NT2/D1 (cell line): ENCODE results near the gene BMP8B.

Experiments used
- DNase-seq: peaks from one replicate; pipeline ENCODE4 v3.0.0-alpha.2; 2011; ENCODE audit warnings: low read depth, low spot score
- H3K27me3 ChIP-seq: 2 replicates; pipeline ENCODE4 v1.6.0; 2011; ENCODE audit warnings: mild to moderate bottlenecking; ENCODE audit not compliant: insufficient read length, insufficient read depth
- H3K36me3 ChIP-seq: 2 replicates; pipeline ENCODE4 v1.6.1; 2011; ENCODE audit warnings: mild to moderate bottlenecking, low read length, mixed read lengths; ENCODE audit not compliant: insufficient read depth, insufficient read length
- H3K4me1 ChIP-seq: 2 replicates; pipeline ENCODE4 v1.5.1; 2011; ENCODE audit not compliant: insufficient read depth, insufficient read length
- H3K4me3 ChIP-seq: 2 replicates; pipeline ENCODE4 v1.5.1; 2011; ENCODE audit warnings: low read depth; ENCODE audit not compliant: insufficient read length
- H3K9ac ChIP-seq: 2 replicates; pipeline ENCODE4 v1.6.0; 2011; ENCODE audit warnings: low read depth; ENCODE audit not compliant: insufficient read length
- H3K9me3 ChIP-seq: 2 replicates; pipeline ENCODE4 v1.5.1; 2011; ENCODE audit warnings: mild to moderate bottlenecking, low read length; ENCODE audit not compliant: insufficient read depth
- SUZ12 ChIP-seq: IDR thresholded peaks from 2 replicates; pipeline ENCODE4 v1.6.1; 2011; ENCODE audit not compliant: insufficient read length, insufficient read depth; ENCODE audit errors: extremely low read depth
- YY1 ChIP-seq: IDR thresholded peaks from 2 replicates; pipeline ENCODE4 v1.6.1; 2011; ENCODE audit not compliant: insufficient read length, insufficient read depth
- ZNF274 ChIP-seq: IDR thresholded peaks from 2 replicates; pipeline ENCODE4 v1.6.1; 2011; ENCODE audit warnings: mild to moderate bottlenecking, low read depth, low read length

BMP8B gene

DNA sequence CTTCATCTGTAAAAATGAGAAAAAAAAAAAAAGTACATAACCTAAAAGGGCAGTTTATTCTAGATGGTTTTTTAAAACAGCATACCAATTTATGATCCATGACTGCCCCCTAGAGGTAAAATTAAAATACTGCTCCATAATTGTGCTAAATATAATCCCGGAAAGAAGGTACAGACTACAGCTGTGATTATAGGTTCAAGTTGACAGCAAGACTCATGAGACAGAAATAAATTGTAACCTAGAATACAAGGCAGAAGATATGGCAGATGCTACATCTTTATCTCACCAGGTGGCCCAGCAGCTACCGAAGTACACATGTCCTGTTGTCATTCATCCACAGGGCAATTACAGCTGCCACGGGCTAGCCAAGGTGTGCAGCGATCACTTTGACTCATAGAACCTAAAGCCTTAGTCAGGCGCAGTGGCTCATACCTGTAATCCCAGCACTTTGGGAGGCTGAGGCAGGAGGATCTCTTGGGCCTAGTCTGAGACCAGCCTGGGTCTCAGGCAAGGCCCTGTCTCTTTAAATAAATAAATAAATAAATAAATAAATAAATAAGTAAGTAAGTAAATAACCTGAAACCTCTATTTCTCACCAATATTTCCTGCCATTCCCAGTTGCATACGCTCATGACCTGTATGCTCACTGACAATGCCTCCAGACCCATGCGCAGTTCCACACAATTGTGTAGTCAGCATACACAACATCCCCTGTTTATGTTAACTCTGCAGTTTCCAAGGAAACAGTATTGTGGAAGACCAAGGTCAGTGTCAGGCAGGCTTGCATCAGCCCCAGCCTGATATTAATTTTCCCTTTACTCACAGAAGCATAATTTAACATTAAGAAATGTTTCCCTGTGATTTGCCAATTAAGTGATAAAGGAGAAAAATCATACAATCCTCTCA lies 68.3 kb downstream of the BMP8B start:
- Histone ChIP-seq H3K9me3 (no peaks in the 10 kb centered on the region), H3K27me3 (peaks cover 99% of the 10 kb centered on the region), H3K4me1 (no peaks in the 10 kb centered on the region), H3K4me3 (no peak overlapping the region), H3K36me3 (no peaks in the 10 kb centered on the region), H3K9ac (no peak overlapping the region)
- TF ChIP-seq ZNF274 (no peak), SUZ12 (no peak), YY1 (no peak)
- peak; percentile 23 for DNase-seq

DNA sequence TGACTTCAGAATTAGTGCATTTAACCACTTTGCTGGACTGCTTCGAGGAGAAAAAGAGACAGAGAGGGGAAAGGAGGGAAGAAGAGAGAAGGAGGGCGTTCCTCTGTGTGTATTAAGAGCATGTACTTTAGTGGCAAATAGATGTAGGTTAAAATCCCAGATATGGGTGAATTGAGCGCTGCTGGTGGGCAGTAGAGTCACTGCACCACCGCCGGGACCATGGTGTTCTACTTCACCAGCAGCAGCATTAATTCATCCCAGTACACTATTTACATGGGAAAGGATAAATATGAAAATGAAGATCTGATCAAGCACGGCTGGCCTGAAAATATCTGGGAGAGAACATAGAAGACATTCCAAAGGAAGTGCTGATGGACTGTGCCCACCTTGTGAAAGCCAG lies 70.9 kb downstream of the BMP8B start:
- Histone ChIP-seq H3K4me3 (no peak overlapping the region), H3K9ac (no peak overlapping the region), H3K4me1 (no peaks in the 10 kb centered on the region), H3K27me3 (peaks cover 100% of the 10 kb centered on the region), H3K9me3 (no peaks in the 10 kb centered on the region), H3K36me3 (no peaks in the 10 kb centered on the region)
- peak; percentile 16 for TF ChIP-seq SUZ12
- no peak for TF ChIP-seq YY1
- no peak for TF ChIP-seq ZNF274
- no peak for DNase-seq

DNA sequence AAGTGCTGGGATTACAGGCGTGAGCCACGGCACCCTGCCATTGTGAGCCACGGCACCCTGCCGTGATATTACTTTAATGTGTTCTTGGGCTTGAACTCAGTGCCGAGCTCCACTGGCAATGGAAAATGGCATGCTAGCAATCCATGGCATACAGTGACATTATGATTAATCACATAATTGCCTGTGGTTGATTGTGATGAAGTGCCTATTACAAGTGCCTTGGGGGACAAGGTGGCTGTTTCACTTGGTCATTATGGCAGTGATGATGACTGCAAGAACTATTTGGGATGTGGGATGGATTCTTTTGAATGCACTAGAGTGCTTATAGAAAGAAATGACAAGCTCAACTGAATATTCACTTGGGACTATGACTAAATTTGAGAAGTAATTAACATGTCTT lies 75.1 kb downstream of the BMP8B start:
- H3K9ac ChIP-seq = no peak overlapping the region
- no peak overlapping the region for H3K4me3 ChIP-seq
- TF ChIP-seq ZNF274 (no peak), YY1 (no peak), SUZ12 (no peak)
- peaks cover 7% of the 10 kb centered on the region for H3K4me1 ChIP-seq
- no peaks in the 10 kb centered on the region for H3K36me3 ChIP-seq
- peaks cover 100% of the 10 kb centered on the region for H3K27me3 ChIP-seq
- no peaks in the 10 kb centered on the region for H3K9me3 ChIP-seq
- no peak for DNase-seq

DNA sequence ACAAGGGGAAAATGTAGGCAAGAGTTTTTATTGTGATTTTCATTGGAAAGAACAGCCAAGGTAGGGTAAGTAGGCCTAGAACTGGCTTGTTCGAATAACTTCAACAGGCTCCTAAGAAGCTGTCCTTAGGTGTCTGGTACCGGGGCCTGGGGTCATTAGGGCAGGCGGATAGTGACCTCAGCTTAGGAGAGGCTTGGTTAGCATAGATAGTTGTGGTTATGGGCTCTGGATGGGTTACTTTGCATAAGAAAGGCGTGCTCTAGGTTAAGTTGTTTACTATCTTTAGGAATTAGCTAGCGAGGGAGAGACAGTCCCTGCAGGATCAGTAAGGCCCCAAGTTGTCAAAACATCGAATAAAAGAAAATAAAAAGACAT lies 76.7 kb downstream of the BMP8B start:
- peak; percentile 94 for TF ChIP-seq SUZ12
- no peak for TF ChIP-seq ZNF274
- TF ChIP-seq YY1 = no peak
- peaks cover 7% of the 10 kb centered on the region for H3K4me1 ChIP-seq
- H3K27me3 ChIP-seq = peaks cover 100% of the 10 kb centered on the region
- H3K9me3 ChIP-seq = no peaks in the 10 kb centered on the region
- H3K4me3 ChIP-seq = no peak overlapping the region
- H3K9ac ChIP-seq = no peak overlapping the region
- DNase-seq = peak; percentile 97
- no peaks in the 10 kb centered on the region for H3K36me3 ChIP-seq

DNA sequence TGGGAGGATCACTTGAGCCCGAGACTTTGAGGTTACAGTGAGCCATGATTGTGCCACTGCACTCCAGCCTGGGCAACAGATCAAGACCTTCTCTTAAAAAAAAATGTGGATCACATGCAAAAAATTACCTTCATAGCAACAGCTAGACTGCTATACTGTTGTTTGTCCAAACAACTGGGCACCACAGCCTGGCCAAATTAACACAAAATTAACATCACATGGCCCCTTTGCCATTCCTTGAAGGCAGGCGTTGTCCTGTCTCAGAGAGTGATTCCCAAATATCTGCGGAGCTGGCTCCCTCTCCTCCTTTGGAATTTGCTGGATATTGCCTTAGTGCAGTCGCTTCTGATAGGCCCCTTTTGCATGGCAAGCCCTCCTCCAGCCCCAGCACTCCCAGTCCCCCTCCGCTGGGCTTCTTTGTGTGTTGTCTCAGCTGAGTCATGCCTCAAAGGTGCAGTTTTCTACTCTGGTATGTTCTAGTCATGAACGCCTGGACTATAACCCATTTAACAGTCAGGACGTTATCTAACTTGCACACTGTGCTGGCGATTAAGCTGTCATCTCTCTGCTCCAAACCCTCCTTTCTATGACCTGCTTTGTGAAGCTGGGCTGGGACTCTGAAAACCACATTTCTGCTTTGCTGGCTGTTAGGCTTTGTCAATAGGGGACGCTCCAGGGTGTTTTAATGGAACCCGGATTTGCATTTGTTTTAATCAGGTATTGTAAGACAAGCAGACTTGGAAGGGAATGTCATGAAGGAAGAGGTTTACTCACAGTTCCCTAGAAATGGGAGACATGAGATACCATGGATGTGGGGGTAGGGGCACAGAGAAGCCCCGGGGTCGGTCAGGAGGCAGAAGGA lies 77.3 kb downstream of the BMP8B start:
- Histone ChIP-seq H3K9me3 (no peaks in the 10 kb centered on the region), H3K4me3 (no peak overlapping the region), H3K36me3 (no peaks in the 10 kb centered on the region), H3K9ac (no peak overlapping the region), H3K4me1 (peaks cover 7% of the 10 kb centered on the region), H3K27me3 (peaks cover 100% of the 10 kb centered on the region)
- TF ChIP-seq YY1 = no peak
- DNase-seq = no peak

DNA sequence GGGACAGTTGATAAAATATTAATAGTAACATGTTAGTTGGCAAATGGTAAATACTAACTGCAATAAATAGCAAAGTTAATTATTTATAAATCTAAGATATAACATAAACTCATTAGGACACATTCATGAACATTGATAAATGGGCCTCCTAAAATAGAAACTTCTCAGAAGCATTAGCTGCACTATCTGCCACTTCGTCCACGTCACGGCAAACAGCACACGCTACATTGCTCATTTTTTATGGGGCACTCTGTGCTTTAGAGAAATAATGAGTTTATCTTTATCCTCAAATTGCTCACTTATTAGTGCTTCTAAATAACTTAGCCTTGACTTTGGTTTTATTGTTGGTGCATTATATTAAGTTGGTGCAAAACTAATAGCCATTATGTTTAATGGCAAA lies 81.2 kb downstream of the BMP8B start:
- peaks cover 100% of the 10 kb centered on the region for H3K27me3 ChIP-seq
- H3K36me3 ChIP-seq = no peaks in the 10 kb centered on the region
- DNase-seq = no peak
- peaks cover 7% of the 10 kb centered on the region for H3K4me1 ChIP-seq
- H3K9me3 ChIP-seq = no peaks in the 10 kb centered on the region
- H3K4me3 ChIP-seq = no peak overlapping the region
- TF ChIP-seq YY1 (no peak), ZNF274 (no peak), SUZ12 (no peak)
- no peak overlapping the region for H3K9ac ChIP-seq
